ENCODE results near the gene DOCK1.

DNA sequence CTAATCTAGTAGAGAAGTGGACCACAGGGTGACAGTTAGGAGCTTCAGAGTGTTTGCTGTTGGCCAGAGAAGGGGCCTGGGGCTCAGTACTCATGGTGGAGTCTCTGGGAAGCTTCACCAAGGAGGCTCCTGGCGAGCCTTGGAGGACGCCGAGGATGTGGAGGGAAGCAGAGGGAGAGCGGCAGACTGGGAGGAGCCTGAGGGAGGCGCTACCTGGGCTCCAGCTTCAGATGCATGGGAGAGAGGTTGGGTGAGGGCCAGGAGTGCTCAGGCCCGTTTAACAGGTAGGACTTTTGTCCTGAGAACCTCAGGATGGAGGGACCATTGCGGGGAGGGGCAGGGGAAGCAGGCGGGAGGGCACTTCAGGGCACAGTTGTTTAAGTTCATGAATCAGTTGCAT lies 24.2 kb downstream of the DOCK1 start:
- TF ChIP-seq, protein P1, sequence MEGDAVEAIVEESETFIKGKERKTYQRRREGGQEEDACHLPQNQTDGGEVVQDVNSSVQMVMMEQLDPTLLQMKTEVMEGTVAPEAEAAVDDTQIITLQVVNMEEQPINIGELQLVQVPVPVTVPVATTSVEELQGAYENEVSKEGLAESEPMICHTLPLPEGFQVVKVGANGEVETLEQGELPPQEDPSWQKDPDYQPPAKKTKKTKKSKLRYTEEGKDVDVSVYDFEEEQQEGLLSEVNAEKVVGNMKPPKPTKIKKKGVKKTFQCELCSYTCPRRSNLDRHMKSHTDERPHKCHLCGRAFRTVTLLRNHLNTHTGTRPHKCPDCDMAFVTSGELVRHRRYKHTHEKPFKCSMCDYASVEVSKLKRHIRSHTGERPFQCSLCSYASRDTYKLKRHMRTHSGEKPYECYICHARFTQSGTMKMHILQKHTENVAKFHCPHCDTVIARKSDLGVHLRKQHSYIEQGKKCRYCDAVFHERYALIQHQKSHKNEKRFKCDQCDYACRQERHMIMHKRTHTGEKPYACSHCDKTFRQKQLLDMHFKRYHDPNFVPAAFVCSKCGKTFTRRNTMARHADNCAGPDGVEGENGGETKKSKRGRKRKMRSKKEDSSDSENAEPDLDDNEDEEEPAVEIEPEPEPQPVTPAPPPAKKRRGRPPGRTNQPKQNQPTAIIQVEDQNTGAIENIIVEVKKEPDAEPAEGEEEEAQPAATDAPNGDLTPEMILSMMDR (IDR thresholded peaks at IDR 0.05) = no peak
- TF ChIP-seq POLR2A (IDR thresholded peaks at IDR 0.05) = no peak
- no peak for TF ChIP-seq POLR2AphosphoS5 (IDR thresholded peaks at IDR 0.05)
- TF ChIP-seq EP300 (IDR thresholded peaks at IDR 0.05) = no peak
